Measurements from ENCODE around the gene TMEM91.
A peak's percentile ranks its signal among the peaks of the same experiment; 100 is the strongest.
"Not testable (repeated sequence)": the region's sequence is repeated elsewhere in the genome, so short reads cannot be mapped to it uniquely, and the experiment has no call there.

Gene TMEM91

GRCh38 chr19:41377977-41378709 is 1.8 kb downstream of the TMEM91 start:
- peak; percentile 66 for DNase-seq (ENCODE audit: low spot score)

GRCh38 chr19:41381536-41381935 is 5.2 kb downstream of the TMEM91 start:
- not testable (repeated sequence) for DNase-seq (ENCODE audit: low spot score)

- no peak for DNase-seq (ENCODE audit: low spot score)
These were observed 8.0 kb downstream of the TMEM91 start for GRCh38 chr19:41384351-41384750.

GRCh38 chr19:41386442-41386841 is 10.1 kb downstream of the TMEM91 start:
- DNase-seq (ENCODE audit: low spot score): no peak

GRCh38 chr19:41391618-41392017 is 15.3 kb downstream of the TMEM91 start:
- no peak for DNase-seq (ENCODE audit: low spot score)

GRCh38 chr19:41392775-41393174 is 16.4 kb downstream of the TMEM91 start:
- no peak for DNase-seq (ENCODE audit: low spot score)

- DNase-seq (ENCODE audit: low spot score): no peak
These were observed 19.0 kb downstream of the TMEM91 start for GRCh38 chr19:41395355-41395754.

- peak; percentile 99 for DNase-seq (ENCODE audit: low spot score)
These were observed 21.0 kb downstream of the TMEM91 start, which contains the start of the genes BCKDHA and EXOSC5 for GRCh38 chr19:41397086-41398049. Gene BCKDHA, plus strand, starts transcription at chr19:41397818. Its CDS starts 10 bp downstream, at chr19:41397828. Gene EXOSC5, minus strand, starts transcription at chr19:41397359. Its CDS starts 31 bp downstream, at chr19:41397328.

GRCh38 chr19:41398050-41398418 is 21.7 kb downstream of the TMEM91 start:
- DNase-seq (ENCODE audit: low spot score): no peak

GRCh38 chr19:41398598-41398997 is 22.3 kb downstream of the TMEM91 start:
- no peak for DNase-seq (ENCODE audit: low spot score)

- DNase-seq (ENCODE audit: low spot score): no peak
These were observed 22.8 kb downstream of the TMEM91 start for GRCh38 chr19:41399091-41399490.

GRCh38 chr19:41399525-41399924 is 23.2 kb downstream of the TMEM91 start:
- DNase-seq (ENCODE audit: low spot score): no peak

- no peak for DNase-seq (ENCODE audit: low spot score)
These were observed 25.1 kb downstream of the TMEM91 start for GRCh38 chr19:41401483-41401882.

- no peak for DNase-seq (ENCODE audit: low spot score)
These were observed 25.7 kb downstream of the TMEM91 start for GRCh38 chr19:41402010-41402409.

- DNase-seq (ENCODE audit: low spot score): no peak
These were observed 27.0 kb downstream of the TMEM91 start for GRCh38 chr19:41403181-41403970.

GRCh38 chr19:41405776-41406175 is 29.4 kb downstream of the TMEM91 start:
- DNase-seq (ENCODE audit: low spot score): no peak

GRCh38 chr19:41407271-41407670 is 30.9 kb downstream of the TMEM91 start:
- DNase-seq (ENCODE audit: low spot score): no peak

GRCh38 chr19:41408256-41408655 is 31.9 kb downstream of the TMEM91 start:
- DNase-seq (ENCODE audit: low spot score): peak; percentile 67

GRCh38 chr19:41408846-41409245 is 32.5 kb downstream of the TMEM91 start:
- DNase-seq (ENCODE audit: low spot score): not testable (repeated sequence)

- DNase-seq (ENCODE audit: low spot score): no peak
These were observed 33.0 kb downstream of the TMEM91 start for GRCh38 chr19:41409288-41409687.

- no peak for DNase-seq (ENCODE audit: low spot score)
These were observed 34.2 kb downstream of the TMEM91 start for GRCh38 chr19:41410336-41411054.
